NCI-H2196 (cell line): ENCODE measurements around the gene PDZK1.
"Not testable (repeated sequence)": the region's sequence is repeated elsewhere in the genome, so short reads cannot be mapped to it uniquely, and the experiment has no call there.

Experiments used
- DNase-seq: peaks from one replicate; lab custom pipeline; 2025; ENCODE audit not compliant: unreplicated experiment; lab: John Stamatoyannopoulos, UW

Gene PDZK1

GRCh38 chr1:145665015-145665414 lies 42.2 kb downstream of the PDZK1 start:
- not testable (repeated sequence) for DNase-seq

GRCh38 chr1:145662502-145662901 lies 44.7 kb downstream of the PDZK1 start:
- DNase-seq, result not testable (repeated sequence)

- not testable (repeated sequence) for DNase-seq
Observed at GRCh38 chr1:145656245-145656943, 50.8 kb downstream of the PDZK1 start.

GRCh38 chr1:145643990-145644389 lies 63.2 kb downstream of the PDZK1 start:
- not testable (repeated sequence) for DNase-seq

GRCh38 chr1:145641886-145642285 lies 65.3 kb downstream of the PDZK1 start:
- DNase-seq, result not testable (repeated sequence)

GRCh38 chr1:145636237-145636636 lies 70.9 kb downstream of the PDZK1 start:
- not testable (repeated sequence) for DNase-seq

- not testable (repeated sequence) for DNase-seq
Observed at GRCh38 chr1:145622177-145622576, 85.0 kb downstream of the PDZK1 start.
